LNCAP (cell line): ENCODE measurements around the gene TAF4.

Experiments used
- TF ChIP-seq, protein P1 (sequence below): fragments of 450-650 bp; IDR thresholded peaks from 2 replicates; pipeline ENCODE4 v1.5.1; 2017; ENCODE audit warnings: mild to moderate bottlenecking

Gene TAF4

DNA sequence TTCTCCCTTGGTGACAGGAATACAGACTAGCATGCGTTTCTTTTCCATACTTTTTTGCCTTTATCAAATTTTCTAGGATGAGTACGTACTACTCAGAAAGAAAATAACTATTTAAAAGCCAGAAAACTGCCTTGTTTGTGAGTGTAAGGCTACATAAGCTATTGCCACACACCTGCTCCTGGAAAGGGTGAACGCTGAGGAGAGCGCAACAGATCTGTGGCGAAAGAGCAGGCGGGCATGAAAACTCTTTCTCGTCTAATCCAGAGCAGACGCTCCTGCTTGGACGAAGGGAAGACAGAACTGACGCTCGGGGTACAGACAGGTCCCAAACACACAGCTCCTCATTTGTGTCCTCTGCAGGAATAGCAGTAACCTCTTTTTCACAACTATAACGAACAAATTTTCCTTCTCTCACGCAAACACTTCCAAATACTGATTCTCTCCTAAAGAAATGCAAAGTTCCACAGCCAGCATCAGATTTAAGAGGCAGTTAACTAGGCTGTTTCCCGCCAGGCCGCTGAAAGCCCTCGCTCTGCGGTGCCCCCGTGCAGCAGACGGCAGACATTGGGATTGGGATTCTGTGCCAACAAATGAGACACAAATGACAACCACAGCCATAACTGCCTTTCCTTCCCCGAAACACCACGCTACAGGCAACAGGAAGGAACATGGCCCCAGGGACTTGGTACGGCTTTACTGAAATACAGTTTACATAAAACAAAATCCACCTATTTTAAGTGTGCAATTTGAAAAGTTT is 20.0 kb downstream of the TAF4 start:
- TF ChIP-seq, protein P1, sequence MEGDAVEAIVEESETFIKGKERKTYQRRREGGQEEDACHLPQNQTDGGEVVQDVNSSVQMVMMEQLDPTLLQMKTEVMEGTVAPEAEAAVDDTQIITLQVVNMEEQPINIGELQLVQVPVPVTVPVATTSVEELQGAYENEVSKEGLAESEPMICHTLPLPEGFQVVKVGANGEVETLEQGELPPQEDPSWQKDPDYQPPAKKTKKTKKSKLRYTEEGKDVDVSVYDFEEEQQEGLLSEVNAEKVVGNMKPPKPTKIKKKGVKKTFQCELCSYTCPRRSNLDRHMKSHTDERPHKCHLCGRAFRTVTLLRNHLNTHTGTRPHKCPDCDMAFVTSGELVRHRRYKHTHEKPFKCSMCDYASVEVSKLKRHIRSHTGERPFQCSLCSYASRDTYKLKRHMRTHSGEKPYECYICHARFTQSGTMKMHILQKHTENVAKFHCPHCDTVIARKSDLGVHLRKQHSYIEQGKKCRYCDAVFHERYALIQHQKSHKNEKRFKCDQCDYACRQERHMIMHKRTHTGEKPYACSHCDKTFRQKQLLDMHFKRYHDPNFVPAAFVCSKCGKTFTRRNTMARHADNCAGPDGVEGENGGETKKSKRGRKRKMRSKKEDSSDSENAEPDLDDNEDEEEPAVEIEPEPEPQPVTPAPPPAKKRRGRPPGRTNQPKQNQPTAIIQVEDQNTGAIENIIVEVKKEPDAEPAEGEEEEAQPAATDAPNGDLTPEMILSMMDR, result no peak

DNA sequence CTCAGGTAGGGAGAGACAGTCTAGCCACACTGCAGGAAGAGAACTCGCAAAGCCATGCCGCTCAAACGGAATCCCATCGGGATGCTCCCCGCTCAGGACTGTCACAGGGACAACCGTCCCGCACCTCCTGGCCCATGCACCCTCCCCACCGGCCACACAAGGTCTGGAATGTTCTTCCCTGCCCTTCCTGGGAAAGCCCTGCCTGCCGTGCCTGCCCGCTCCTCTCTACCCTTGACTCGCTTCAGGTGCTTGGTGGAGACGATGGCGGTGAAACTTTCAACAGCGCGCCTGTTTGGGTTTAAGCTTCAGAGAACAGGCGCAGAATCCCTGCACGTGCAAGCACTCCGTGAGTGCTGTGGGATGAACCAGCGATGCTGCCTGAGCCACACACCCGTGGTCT is 20.6 kb downstream of the TAF4 start:
- TF ChIP-seq, protein P1, result no peak

DNA sequence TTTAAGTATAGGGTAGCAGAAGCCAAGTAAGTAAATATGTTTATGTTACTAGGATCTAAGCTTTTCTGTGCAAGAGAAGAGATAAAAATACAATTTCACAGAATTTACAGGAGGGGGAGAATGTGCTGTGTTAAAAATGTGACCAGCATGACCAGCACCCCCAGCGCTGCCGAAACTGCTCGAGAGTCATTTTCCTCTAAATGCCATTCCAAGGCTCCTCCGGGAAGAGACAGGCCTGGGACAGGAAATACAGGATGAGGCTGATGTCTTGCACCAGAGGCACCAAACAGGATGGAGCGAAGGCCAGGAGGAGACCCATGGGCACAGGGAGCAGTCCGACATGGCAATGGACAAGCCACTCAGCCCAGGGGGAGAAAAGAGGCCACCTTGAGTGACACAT is 21.1 kb downstream of the TAF4 start:
- TF ChIP-seq, protein P1, result no peak

- TF ChIP-seq, protein P1, result no peak
Observed at GRCh38 chr20:62043131-62043914, 22.4 kb downstream of the TAF4 start.

- TF ChIP-seq, protein P1, result no peak
Observed at GRCh38 chr20:62042025-62042820, 23.5 kb downstream of the TAF4 start.

- TF ChIP-seq, protein P1, result no peak
Observed at GRCh38 chr20:62040933-62041332, 24.7 kb downstream of the TAF4 start.

DNA sequence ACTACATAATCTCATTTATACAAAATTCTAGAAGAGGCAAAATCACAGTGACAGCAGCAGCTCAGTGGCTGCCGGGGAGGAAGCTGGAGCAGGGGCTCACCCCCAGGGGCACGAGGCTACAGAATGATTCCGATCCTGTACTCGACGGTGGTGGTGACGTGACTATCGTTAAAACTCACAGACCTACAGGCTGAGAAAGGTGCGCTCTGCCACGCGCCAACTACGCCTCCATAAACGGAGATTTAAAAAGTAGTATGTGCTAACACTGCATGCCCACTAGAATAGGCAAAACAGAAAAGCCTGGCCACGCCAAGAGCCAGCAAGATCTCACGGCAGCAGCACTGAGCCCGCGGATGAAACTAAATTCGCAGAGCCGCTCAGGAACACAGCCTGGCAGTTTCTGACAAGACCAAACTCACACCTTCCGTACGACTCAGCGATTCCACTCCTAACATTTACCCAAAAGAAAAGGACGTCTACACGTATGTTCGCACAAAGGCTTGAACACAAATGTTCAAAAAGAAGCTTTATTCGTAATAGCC is 25.2 kb downstream of the TAF4 start:
- TF ChIP-seq, protein P1, result no peak
